ENCODE results near the gene ANKRD17. TPM values are rescaled to one million over a fixed set of nuclear protein-coding genes. Genes with fewer than 3 reads are reported as not detected.
"Not testable (repeated sequence)": the region's sequence is repeated elsewhere in the genome, so short reads cannot be mapped to it uniquely, and the experiment has no call there.

Gene ANKRD17
- polyA plus RNA-seq, 5 donors = 56.3 to 77.7 (median 72.7) TPM

GRCh38 chr4:73247100-73247499 is 11.5 kb downstream of the ANKRD17 start:
- no peak for DNase-seq

GRCh38 chr4:73245955-73246354 is 12.6 kb downstream of the ANKRD17 start:
- no peak for DNase-seq

DNA sequence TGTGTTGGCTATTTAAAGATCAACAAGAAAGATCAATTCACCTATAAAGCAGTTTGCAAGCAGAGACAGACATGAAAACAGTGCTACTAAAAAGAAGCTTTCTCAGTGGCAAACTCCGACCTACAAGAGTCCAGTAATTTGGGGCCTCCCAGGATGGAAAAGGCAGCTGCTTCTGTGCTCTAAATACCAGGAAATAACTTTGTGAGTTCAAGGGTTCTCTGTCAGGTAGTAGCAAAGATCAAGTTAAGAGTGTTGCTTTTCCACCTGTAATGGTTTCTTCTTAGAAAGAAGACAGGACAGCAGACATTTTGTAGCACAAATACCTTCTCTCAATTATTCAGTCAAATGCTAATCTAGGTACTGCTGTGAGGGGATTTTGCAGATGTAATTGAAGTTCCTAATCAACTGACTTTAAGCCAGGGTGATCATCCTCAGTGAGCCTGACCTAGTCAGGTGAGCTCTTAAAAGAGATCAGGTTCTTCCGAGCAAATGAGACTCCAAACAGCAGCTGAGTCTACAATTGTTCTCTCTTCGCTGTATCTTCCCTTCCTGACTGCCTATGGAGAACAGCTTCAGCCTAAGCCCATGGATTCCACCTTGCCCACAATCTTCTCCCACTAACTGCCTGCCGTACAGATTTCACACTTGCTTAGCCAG is 13.5 kb downstream of the ANKRD17 start:
- no peak for DNase-seq

DNA sequence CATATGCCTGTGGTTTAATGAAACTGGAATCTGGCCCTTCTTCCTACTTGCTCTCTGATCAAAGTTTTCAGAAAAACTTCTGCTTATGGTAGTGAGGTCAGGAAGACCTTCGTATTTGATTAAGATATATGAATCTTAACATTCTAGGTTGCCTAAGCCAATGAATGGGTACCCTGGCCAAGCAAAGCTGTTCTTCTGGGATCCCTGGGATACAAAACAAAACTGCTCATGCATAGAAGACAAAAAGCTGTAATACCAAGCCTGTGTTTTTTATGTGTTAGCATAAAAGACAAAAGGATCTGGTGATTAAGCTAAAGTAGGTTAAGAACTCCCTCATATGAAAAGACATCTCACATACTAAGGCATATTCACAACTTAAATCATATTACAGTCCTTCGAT is 21.6 kb downstream of the ANKRD17 start:
- DNase-seq = no peak

DNA sequence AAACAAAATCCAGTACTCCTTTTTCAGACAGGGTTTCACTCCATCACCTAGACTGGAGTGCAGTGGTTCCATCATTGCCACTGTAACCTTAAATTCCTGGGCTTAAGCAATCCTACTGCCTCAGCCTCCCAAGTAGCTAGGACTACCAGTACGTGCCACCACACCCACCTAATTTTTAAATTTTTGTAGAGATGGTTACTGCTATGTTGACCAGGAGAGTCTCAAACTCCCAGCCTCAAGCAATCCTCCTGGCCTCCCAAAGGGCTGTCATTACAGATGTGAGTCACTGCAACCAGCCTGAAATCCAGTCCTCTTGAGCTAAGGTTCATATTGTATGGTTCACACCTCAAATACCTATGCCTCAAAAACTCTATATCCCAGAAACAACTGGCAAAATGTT is 22.4 kb downstream of the ANKRD17 start:
- DNase-seq = no peak

- no peak for DNase-seq
These were observed 23.9 kb downstream of the ANKRD17 start for GRCh38 chr4:73234712-73235111.

- no peak for DNase-seq
These were observed 26.8 kb downstream of the ANKRD17 start for GRCh38 chr4:73231518-73232487.

DNA sequence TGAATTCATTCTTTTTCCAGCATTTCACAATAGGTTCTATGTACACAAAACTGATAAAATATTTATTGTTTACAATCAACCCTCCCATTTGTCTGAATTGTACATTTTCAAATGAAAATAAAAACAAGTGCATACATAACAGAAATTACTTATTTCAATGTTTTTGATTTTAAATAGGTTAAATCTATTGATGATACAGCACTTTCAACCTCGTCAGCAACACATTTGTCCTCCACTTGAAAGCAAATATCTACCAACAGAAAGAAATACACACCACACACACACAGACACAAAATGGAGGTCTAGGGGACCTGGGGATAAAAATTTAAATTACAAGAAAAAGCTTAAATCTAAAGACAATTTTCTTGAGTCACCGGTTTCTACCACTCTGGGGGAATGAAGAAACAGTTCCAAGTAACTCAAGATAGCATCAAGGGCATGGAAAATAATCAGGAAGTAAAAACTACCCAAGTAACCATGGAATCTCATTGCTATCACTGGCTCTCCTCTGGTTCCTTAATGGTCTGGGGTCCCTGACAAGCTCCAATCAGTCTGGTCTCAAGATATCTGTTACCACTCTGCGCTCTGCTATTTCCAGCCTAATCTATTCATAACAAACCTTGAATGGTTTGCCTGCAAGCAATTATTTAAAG is 27.6 kb downstream of the ANKRD17 start:
- no peak for DNase-seq

DNA sequence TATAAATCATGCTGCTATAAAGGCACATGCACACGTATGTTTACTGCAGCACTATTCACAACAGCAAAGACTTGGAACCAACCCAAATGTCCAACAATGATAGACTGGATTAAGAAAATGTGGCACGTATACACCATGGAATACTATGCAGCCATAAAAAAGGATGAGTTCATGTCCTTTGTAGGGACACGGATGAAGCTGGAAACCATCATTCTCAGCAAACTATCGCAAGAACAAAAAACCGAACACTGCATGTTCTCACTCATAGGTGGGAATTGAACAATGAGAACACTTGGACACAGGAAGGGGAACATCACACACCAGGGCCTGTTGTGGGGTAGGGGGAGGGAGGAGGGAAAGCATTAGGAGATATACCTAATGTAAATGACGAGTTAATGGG is 29.8 kb downstream of the ANKRD17 start:
- DNase-seq = not testable (repeated sequence)

- no peak for DNase-seq
These were observed 33.7 kb downstream of the ANKRD17 start for GRCh38 chr4:73224886-73225285.

DNA sequence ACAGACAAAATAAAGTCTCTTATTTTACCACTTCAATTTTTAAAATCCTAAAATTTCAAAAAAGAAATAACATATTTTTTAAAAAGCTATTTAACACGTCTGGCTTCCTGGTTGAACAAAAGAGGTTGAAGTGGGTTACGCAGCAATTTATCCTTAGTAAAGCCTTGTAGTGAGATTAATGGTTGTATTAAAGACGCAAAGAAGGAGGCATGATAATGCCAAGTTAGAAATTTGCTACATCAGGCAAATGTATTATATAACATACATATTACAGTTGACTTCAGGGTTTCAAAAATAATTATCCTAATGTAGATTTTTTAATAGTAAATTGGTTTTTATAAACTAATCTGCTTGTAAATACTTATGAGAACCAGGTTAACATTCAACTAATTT is 35.3 kb downstream of the ANKRD17 start:
- no peak for DNase-seq

- DNase-seq = peak; percentile 84 to 88
These were observed 35.9 kb downstream of the ANKRD17 start for GRCh38 chr4:73222466-73223257.

- no peak for DNase-seq
These were observed 36.9 kb downstream of the ANKRD17 start for GRCh38 chr4:73221734-73222133.

DNA sequence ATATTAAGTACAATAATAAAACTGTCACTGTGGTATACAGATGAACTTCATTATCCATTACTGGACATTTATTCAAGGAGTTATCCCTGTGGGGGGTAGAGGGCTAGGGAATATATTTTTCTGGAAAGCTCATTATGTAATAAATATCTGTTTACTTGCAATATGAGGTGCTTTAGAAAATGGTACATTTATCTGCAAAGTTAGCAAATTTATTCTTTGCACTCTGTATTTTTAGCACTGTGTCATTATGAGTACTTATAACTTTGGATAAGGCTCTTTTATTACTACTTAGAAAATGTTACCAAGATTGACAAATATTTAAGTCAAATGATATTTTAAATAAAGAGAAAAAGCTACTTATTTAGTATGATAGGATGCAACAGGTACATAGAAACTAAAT is 37.8 kb downstream of the ANKRD17 start:
- no peak for DNase-seq

DNA sequence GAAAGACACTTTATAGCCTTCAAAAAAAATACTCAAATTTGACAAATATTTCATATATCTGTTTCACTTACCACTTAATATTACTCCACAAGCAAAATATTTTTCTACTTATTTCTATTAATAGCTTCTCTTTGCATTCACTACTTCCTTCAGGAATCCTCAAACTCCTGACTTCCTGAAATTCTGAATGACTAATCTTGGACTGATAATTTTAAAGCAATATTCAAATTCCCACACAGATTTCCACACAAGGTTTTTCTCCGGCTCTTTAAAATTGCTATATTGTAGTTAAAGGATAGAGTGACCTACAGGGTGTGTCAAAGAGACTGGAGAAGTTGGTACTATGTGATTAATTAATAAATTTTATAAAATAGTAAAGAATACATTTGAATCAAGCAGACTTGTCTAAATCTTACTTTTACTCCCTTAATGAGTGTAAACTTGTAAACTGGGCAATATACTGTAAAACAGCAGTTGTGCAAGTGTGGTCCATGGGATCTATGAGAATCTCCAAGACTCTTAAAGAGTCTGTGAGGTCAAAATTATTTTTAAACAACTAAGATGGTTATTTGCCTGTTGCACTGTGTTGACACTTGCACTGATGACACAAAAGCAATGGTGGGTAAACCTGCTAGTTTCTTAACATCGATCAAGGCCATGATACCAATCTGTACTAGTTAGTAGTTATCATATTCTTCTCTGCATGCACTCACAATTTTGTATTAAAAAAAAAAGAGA is 44.5 kb downstream of the ANKRD17 start:
- no peak for DNase-seq

DNA sequence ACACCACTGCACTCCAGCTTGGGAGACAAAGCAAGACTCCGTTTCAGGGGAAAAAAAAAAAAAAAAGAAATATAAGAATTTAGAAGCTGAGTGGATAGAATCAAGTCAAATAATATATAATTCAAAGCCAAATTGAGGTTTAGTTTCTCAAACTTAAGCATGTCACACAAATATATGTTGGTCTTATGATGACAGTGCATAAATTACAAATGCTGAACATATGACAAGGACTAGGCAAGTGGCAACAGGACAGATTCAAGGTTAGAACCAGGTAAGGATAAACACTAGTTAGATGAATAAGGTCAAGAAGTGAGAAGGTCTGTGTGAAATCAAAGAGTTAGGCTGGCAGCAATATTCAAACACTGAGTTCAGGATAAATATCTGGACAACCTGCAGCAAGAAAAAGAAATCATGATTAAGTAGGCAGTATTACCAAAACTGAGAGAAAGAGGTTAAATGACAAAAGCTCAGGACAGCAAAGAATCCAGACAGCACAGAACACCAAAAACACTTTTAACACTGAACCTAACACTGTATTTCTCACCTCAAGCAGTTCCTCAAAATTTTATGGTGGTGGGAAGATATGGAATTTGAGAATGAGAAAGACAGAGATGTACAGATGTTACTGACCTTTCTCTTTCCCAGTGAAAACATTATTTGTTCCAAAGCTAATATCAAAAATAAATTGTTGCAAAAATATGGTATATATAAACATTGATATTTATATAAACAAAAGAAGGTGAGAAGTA is 45.4 kb downstream of the ANKRD17 start:
- DNase-seq = no peak

DNA sequence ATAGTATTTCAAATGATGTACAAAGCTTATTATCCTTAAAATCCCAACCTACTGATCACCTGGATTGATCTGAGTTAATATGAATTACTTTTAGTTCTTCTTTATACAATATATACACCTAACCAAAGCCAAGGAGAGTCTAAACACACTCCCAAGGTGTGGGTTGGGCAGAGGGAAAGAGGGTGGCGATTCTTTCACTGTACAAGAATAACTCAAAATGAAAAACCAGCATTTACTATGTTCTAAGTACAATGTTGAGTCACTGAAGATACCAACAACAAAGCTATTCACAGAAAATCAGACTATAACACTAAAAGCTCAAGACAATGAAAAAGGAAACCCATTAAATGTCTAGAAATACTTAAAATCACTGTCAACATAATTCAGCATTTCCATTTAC is 46.6 kb downstream of the ANKRD17 start:
- no peak for DNase-seq

GRCh38 chr4:73208376-73208775 is 50.2 kb downstream of the ANKRD17 start:
- DNase-seq = no peak

GRCh38 chr4:73206236-73206635 is 52.4 kb downstream of the ANKRD17 start:
- no peak for DNase-seq

DNA sequence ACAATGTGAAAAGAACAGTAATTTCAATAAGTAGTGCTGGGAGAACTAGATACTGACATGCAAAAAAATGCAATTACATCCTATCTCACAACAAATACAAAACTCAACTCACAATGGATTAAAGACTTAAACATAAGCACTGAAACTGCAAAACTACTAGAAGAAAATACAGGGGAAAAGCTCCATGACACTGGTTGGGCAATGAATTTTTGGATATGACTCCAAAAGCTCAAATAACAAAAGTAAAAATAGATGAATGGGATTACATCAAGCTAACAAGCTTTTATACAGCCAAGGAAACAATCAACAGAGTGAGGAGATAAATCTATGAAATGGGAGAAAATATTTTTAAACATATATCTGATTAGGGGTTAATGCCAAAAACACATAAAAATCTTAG is 53.1 kb downstream of the ANKRD17 start:
- no peak for DNase-seq
